Hepatocyte (in vitro differentiated cells): ENCODE results near the gene TRIM51.

Experiments used
- EZH2phosphoT487 ChIP-seq: fragments of 200-600 bp; sonication (generic); IDR thresholded peaks from one replicate; pipeline ENCODE4 v1.6.1; 2018; ENCODE audit warnings: antibody characterized with exemption, mild to moderate bottlenecking, low read depth, moderate library complexity; ENCODE audit not compliant: unreplicated experiment, severe bottlenecking
- TF ChIP-seq, protein P1 (sequence below): fragments of 200-600 bp; sonication (generic); IDR thresholded peaks from 2 replicates; pipeline ENCODE4 v1.5.1; 2016; ENCODE audit warnings: antibody characterized with exemption, mild to moderate bottlenecking; ENCODE audit not compliant: poor library complexity

DNA sequence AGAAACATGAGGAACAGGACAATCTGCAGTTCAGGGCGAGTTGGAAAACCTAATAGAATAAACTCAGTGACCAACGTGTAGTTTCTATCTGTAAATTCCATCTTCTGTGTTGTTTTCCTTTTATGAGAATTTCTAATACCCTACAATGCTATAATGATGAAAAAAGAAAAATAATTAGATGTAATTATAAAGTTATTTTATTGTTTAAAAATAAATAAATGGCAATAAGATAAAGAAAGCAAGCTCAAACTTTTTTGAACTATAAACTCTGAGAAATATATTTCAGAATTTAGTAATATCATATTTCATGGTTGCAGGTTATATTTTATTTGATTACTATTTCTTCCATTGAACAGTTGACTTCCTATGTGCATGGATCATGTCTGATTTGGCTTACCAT is 53.2 kb downstream of the TRIM51 start, which contains the start of gene OR5I1:
- TF ChIP-seq, protein P1, sequence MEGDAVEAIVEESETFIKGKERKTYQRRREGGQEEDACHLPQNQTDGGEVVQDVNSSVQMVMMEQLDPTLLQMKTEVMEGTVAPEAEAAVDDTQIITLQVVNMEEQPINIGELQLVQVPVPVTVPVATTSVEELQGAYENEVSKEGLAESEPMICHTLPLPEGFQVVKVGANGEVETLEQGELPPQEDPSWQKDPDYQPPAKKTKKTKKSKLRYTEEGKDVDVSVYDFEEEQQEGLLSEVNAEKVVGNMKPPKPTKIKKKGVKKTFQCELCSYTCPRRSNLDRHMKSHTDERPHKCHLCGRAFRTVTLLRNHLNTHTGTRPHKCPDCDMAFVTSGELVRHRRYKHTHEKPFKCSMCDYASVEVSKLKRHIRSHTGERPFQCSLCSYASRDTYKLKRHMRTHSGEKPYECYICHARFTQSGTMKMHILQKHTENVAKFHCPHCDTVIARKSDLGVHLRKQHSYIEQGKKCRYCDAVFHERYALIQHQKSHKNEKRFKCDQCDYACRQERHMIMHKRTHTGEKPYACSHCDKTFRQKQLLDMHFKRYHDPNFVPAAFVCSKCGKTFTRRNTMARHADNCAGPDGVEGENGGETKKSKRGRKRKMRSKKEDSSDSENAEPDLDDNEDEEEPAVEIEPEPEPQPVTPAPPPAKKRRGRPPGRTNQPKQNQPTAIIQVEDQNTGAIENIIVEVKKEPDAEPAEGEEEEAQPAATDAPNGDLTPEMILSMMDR: no peak
- TF ChIP-seq EZH2phosphoT487: no peak
